PFSK-1 (cell line): Measurements from ENCODE around the gene IGFBPL1.

ENCODE experiments used
- FOXP2 ChIP-seq: optimal IDR thresholded peaks from 2 replicates; pipeline ENCODE3; 2011; ENCODE audit warnings: borderline replicate concordance, control low read depth, inconsistent platforms; ENCODE audit not compliant: insufficient read depth; ENCODE audit errors: extremely low read length, extremely low read depth
- POLR2AphosphoS5 ChIP-seq: IDR thresholded peaks from 2 replicates; pipeline ENCODE4 v1.6.1; 2012; ENCODE audit warnings: low read depth, mild to moderate bottlenecking, control low read depth, low read length, moderate library complexity
- SIN3A ChIP-seq: IDR thresholded peaks from 2 replicates; pipeline ENCODE4 v1.6.1; 2012; ENCODE audit warnings: mild to moderate bottlenecking, low read length, moderate library complexity, borderline replicate concordance; ENCODE audit not compliant: insufficient read depth
- TAF1 ChIP-seq: IDR thresholded peaks from 2 replicates; pipeline ENCODE4 v1.6.1; 2012; ENCODE audit warnings: low read length, control low read depth, borderline replicate concordance; ENCODE audit not compliant: insufficient read depth
- TF ChIP-seq, protein P1 (sequence below), 2 experiments: IDR thresholded peaks; 2 replicates each; pipeline versions ENCODE4 v1.6.1 to v1.8.0; 2011 to 2012; ENCODE audit warnings: low read depth in 2 of 2, low read length in 2 of 2, control low read depth in 1 of 2, inconsistent platforms in 1 of 2, mild to moderate bottlenecking in 1 of 2, moderate library complexity in 1 of 2; ENCODE audit not compliant: insufficient read depth in 1 of 2

Gene IGFBPL1

DNA sequence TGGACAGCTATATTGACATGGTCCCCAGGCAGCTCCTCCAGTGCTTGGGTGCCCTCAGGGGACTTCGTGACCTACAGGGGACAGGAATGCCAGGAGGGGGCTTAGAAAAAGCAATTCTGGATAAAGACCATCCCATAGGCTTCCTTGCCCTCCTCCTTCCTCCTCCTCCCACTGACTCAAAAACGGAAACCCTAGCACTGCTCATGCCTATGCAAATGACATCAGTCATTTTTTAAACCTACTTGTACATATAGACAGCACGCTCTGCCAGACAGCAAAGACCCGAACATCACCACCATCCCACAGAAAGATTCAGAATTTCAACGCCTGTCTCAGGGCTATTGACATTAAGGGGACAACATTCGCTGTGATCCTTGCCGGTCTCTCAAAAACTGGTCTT is 11.0 kb downstream of the IGFBPL1 start:
- TF ChIP-seq TAF1 (no peak), POLR2AphosphoS5 (no peak), SIN3A (no peak), FOXP2 (no peak)
- TF ChIP-seq, protein P1, sequence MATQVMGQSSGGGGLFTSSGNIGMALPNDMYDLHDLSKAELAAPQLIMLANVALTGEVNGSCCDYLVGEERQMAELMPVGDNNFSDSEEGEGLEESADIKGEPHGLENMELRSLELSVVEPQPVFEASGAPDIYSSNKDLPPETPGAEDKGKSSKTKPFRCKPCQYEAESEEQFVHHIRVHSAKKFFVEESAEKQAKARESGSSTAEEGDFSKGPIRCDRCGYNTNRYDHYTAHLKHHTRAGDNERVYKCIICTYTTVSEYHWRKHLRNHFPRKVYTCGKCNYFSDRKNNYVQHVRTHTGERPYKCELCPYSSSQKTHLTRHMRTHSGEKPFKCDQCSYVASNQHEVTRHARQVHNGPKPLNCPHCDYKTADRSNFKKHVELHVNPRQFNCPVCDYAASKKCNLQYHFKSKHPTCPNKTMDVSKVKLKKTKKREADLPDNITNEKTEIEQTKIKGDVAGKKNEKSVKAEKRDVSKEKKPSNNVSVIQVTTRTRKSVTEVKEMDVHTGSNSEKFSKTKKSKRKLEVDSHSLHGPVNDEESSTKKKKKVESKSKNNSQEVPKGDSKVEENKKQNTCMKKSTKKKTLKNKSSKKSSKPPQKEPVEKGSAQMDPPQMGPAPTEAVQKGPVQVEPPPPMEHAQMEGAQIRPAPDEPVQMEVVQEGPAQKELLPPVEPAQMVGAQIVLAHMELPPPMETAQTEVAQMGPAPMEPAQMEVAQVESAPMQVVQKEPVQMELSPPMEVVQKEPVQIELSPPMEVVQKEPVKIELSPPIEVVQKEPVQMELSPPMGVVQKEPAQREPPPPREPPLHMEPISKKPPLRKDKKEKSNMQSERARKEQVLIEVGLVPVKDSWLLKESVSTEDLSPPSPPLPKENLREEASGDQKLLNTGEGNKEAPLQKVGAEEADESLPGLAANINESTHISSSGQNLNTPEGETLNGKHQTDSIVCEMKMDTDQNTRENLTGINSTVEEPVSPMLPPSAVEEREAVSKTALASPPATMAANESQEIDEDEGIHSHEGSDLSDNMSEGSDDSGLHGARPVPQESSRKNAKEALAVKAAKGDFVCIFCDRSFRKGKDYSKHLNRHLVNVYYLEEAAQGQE (IDR thresholded peaks at IDR 0.05; ENCODE audit: insufficient read depth in 1 of 2, low read depth in 2 of 2, low read length in 2 of 2) = no peak

GRCh38 chr9:38412751-38413150 is 11.5 kb downstream of the IGFBPL1 start:
- TF ChIP-seq FOXP2 = no peak

GRCh38 chr9:38408719-38409118 is 15.5 kb downstream of the IGFBPL1 start:
- TF ChIP-seq SIN3A = no peak
- no peak for TF ChIP-seq FOXP2
- TF ChIP-seq POLR2AphosphoS5 = no peak
- TF ChIP-seq, protein P1 (IDR thresholded peaks at IDR 0.05; ENCODE audit: insufficient read depth in 1 of 2, low read depth in 2 of 2, low read length in 2 of 2) = no peak
- no peak for TF ChIP-seq TAF1

GRCh38 chr9:38406476-38407186 is 17.6 kb downstream of the IGFBPL1 start:
- TF ChIP-seq FOXP2 (no peak), POLR2AphosphoS5 (no peak), SIN3A (no peak), TAF1 (no peak)
- TF ChIP-seq, protein P1 (IDR thresholded peaks at IDR 0.05; ENCODE audit: insufficient read depth in 1 of 2, low read depth in 2 of 2, low read length in 2 of 2) = no peak

- TF ChIP-seq FOXP2 (no peak), SIN3A (no peak), POLR2AphosphoS5 (no peak), TAF1 (no peak)
- TF ChIP-seq, protein P1 (IDR thresholded peaks at IDR 0.05; ENCODE audit: insufficient read depth in 1 of 2, low read depth in 2 of 2, low read length in 2 of 2) = no peak
Measured at GRCh38 chr9:38405785-38406184, 18.5 kb downstream of the IGFBPL1 start.
